ENCODE results near the gene DDX41.
"Not testable (repeated sequence)": the region's sequence is repeated elsewhere in the genome, so short reads cannot be mapped to it uniquely, and the experiment has no call there.

The DDX41 gene

DNA sequence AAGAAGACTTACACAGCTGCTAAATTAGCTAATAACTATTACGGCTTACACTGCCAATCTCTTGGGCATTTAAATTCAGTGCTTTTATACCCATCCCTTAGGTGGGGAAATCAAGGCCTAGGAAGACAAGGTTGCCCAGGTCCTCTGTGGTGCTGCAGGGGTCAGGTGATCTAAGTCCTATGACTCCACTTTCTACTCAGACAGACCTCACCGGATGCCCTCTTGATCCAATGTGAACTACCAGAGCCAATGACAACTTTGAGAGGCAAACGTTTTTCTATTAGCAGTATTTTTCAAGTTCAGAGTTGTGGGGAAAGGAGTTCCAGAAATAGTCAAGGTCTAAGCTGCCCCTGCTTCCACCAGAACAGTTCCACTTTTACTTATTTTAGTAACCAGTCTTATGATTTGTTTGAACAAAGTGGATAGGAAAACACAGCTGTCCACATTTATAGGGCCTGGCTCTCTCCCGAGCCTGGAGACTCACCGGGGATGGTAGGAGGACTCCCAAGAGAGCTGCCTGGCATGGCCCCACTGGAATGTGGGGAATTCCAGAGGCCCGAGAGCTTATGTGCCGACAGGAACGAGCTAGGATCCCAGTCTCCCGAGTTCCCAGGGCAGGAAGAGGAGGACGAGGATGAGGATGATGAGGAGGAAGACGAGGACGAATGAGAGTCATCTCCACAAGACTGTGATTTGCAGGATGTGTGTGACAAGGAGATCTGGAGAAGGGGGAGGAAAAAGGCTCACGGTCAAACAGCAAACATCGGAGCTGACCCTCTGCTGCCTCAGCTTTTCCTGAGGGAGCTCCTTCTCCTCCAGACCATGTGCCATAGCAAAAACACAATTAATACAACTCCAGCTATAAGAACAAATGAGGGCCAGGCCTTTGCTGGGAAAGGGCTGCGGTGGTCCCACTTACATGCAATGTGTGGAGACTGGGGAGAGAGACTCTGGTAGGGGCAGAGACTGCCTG is 20.9 kb upstream of the DDX41 start:
- no peak for DNase-seq

DNA sequence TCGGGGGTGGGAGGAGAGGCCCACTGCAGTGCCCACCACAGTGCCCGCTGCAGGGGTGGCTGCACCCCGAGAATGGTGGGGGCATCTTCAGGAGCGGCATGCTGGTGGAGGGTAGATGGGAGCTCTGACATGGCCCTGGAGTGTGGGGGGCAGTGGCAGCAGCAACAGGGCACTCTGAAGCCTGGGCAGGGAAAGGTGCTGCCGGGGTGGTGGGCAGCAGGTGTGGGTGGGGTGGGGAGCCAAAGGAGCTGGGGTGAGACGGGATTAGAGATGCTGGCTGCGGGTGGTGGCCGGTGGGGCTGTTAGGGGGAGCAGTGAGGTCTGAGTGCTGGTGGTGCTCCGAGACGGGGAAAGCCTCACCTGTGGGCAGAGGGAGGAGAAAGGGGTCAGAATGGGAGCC is 19.6 kb upstream of the DDX41 start:
- no peak for DNase-seq

DNA sequence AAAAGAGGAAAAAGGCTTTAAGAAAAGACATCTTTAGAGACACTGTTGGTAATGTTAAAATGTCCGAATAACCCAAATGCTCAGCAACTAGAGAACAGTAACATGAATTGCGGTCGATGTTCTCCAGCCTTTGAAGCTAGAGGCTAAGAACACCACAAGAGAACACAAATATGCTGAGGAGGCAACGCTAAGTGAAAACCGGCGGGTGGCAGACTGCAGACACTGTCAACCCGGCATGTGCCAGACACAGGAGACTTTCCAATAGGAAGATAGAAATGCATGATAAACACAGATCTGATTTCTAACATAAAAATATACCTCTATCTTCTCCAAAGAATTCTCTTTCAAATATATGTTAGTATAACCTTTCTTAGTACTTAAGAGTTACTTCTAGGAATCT is 18.4 kb upstream of the DDX41 start:
- DNase-seq = no peak

DNA sequence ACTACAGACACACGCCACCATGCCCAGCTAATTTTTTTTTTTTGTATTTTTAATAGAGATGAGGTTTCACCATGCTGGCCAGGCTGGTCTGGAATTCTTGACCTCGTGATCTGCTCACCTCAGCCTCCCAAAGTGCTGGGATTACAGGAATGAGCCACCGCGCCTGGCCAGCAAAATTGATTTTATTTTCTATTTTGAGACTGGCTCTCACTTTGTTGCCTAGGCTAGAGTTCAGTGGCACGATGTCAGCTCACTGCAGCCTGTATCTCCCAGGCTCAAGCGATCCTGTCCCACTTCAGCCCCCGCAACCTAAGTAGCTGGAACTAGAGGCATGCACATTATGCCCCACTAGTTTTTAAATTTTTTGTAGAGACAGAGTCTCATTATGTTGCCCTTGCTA is 17.7 kb upstream of the DDX41 start:
- not testable (repeated sequence) for DNase-seq

DNA sequence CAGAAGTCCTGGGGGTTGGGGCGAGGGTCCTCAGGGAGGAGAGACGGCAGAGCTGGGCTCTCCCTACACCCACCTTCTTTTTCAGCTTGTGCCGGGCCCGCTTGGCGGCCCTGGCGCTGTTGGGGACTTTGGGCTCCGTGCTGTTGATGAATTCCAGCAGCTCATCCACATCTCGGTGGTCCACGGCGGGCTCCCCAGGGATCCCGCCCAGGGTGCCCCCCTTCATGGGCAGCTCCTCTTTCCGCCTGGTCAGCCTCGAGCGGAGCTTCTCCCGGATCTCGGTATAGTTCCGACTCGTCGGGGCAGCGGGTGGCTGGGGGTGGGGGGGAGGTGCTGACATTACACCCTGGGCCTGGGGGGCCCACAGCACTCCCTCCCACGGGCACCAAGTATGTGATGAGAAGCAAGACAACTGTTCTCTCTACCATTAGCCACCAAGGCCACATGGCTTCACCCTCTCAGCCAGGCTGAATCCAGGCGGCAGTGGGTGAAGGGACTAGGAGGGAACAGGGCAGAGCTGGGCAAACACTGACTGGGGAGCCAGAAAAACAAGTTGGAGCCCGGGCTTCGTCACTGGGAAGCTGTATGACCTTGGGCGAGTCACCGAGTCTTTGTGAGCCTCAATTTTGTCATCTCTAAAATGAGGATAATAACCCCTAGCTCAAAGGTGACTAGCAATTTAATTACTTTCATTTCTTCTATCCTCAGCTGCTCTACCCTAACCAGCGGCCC is 14.6 kb upstream of the DDX41 start:
- DNase-seq = no peak

GRCh38 chr5:177530638-177531037 is 13.9 kb upstream of the DDX41 start:
- DNase-seq = no peak

- DNase-seq = no peak
Measured at GRCh38 chr5:177529247-177530203, 12.8 kb upstream of the DDX41 start.

GRCh38 chr5:177528631-177529030 is 11.9 kb upstream of the DDX41 start:
- no peak for DNase-seq

DNA sequence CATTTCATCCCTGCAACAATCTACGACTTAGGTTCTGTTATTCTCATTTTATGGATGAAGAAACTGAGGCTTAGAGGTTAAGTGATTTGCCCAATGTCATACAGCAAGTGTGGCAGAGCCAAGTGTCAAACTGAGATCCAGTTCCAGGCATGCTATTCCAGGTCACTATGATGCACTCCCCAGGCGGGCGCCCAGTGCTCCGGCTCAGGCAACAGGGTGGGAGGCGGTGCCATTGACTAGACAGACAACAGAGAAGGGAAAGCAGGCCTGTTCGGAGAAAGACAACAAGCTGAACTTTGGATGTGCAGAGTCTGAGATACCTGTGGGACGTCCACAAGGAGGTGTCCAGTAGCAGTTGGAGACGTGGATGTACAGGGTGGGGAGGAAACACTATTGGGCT is 10.8 kb upstream of the DDX41 start:
- DNase-seq = no peak

DNA sequence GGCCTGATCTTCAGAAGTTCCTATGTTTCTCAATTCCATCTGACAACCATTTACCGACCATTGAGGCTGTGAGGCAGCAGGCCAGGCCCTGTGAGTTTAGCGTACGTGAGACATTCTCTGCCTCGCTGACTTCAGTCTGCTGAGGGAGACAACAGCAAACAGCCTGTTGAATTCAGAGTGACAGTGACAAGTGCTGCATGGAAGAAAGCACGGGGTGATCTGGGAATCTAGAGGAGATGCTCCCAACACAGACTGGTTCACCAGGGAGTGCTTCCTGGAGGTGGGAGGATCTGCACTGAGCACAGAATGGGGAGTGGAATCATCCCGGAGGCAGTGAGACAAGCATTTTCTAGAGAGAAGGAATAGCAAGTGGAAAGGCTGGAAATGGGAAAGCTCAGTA is 10.0 kb upstream of the DDX41 start:
- no peak for DNase-seq

GRCh38 chr5:177526191-177526590 is 9.4 kb upstream of the DDX41 start:
- DNase-seq = no peak

GRCh38 chr5:177524941-177525655 is 8.3 kb upstream of the DDX41 start:
- no peak for DNase-seq

- DNase-seq = no peak
Measured at GRCh38 chr5:177524539-177524900, 7.8 kb upstream of the DDX41 start.

DNA sequence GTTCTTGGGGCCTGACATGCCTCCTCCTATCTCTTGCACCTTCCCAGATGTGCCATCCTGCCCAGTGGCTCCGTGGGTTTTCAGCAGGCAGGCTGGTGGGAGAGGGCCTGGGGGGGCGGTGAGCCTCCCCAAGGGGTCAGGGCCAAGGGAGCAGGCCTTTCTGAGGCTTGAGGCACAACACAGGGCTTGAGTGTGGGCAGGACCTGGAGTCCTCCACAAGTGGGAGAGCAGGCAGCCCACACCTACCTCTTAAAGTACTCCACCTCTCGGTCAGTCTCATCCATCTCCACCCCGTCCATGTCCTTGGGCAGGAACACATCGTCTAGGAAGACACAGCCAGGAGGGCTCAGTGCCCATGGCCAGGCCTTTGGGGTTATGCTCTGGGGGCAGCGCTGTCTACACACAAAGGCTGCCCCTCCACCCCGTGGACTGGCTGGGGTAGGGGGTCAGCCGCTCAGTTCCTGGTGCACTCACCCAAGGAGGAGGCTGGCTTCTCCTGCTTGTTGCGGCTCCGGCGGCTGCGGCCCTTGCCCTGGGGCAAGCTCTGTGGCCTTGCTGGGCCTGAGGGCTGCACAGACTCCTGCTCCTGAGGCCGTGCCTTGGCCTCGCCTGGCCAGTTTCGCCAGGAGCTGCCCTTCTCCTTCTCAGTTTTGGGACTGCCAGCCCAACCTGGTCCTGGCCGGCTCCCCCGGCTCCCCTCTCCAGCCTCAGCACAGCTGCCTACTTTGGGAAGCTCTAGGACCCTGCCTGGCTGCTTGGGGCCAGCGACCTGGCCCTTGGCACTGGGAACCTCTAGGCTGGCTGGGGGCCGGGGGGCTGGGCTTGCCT is 7.2 kb upstream of the DDX41 start:
- DNase-seq = no peak

- no peak for DNase-seq
Measured at GRCh38 chr5:177520916-177521513, 4.3 kb upstream of the DDX41 start.

GRCh38 chr5:177520271-177520670 is 3.5 kb upstream of the DDX41 start:
- no peak for DNase-seq

- no peak for DNase-seq
Measured at GRCh38 chr5:177519463-177520235, 2.9 kb upstream of the DDX41 start.

DNA sequence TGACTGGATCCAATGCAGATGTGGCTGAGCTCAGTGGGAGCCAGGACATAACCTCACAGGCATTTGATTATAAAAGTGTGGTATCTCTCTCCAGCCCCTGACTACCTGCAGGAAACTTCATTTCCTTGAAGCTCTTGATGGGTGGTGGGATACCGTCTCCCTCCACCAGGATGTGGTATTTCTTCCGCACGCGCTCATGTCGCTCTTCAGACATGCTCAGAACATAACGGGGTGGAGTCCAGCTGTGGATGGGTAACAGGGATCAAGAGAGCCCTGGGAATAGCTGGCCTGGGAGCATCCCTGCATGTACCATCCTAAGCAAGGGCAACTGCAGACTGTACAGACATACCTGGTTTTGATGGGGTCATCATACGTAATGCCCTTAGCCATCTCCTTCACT is 1.2 kb downstream of the DDX41 start:
- DNase-seq = no peak

GRCh38 chr5:177514541-177514940 is 2.2 kb downstream of the DDX41 start:
- no peak for DNase-seq

DNA sequence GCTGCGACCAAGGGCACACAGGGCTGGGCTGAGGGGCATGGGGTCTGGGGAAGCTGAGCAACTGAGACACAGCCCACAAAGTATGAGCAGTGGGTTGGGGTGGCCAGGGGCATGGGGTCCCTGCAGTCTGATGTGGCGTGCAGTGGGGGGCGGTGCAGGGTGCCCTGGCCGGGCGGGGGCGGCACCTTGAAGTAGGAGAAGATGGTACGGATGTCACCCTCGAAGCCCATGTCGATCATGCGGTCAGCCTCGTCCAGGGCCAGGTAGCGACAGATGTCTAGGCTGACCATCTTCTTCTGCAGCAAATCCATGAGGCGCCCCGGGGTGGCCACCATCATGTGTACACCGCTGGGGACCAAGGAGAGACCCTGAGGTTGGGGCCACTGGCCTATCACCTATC is 3.3 kb downstream of the DDX41 start:
- DNase-seq = no peak
